HG03060 (cell line): ENCODE results near the gene CFAP43.
"Not testable (repeated sequence)": the region's sequence is repeated elsewhere in the genome, so short reads cannot be mapped to it uniquely, and the experiment has no call there.

Experiments
- ATAC-seq: cut with Tn5 transposase; IDR thresholded peaks from one replicate; pipeline ENCODE4 v1.9.1; 2021; ENCODE audit warnings: low read depth, moderate number of reproducible peaks; ENCODE audit not compliant: unreplicated experiment

The CFAP43 gene

GRCh38 chr10:104234934-104235333 is 2.8 kb upstream of the CFAP43 start:
- no peak for ATAC-seq

- ATAC-seq: no peak
Measured at GRCh38 chr10:104233817-104234216, 1.7 kb upstream of the CFAP43 start.

- ATAC-seq: no peak
Measured at GRCh38 chr10:104232613-104233102, 494 bp upstream of the CFAP43 start.

- ATAC-seq: no peak
Measured at GRCh38 chr10:104230490-104230889, 1.7 kb downstream of the CFAP43 start.

- ATAC-seq: no peak
Measured at GRCh38 chr10:104223304-104223703, 8.9 kb downstream of the CFAP43 start.

GRCh38 chr10:104220522-104220921 is 11.6 kb downstream of the CFAP43 start:
- no peak for ATAC-seq

- ATAC-seq: no peak
Measured at GRCh38 chr10:104218751-104219150, 13.4 kb downstream of the CFAP43 start.

GRCh38 chr10:104216631-104217030 is 15.5 kb downstream of the CFAP43 start:
- no peak for ATAC-seq

GRCh38 chr10:104209575-104210198 is 22.5 kb downstream of the CFAP43 start:
- ATAC-seq: no peak

- ATAC-seq: no peak
Measured at GRCh38 chr10:104208730-104209129, 23.4 kb downstream of the CFAP43 start.

- no peak for ATAC-seq
Measured at GRCh38 chr10:104202231-104202630, 29.9 kb downstream of the CFAP43 start.

GRCh38 chr10:104201636-104202035 is 30.5 kb downstream of the CFAP43 start:
- no peak for ATAC-seq

- no peak for ATAC-seq
Measured at GRCh38 chr10:104199567-104199966, 32.6 kb downstream of the CFAP43 start.

GRCh38 chr10:104197364-104197763 is 34.8 kb downstream of the CFAP43 start:
- no peak for ATAC-seq

GRCh38 chr10:104195706-104196105 is 36.5 kb downstream of the CFAP43 start:
- no peak for ATAC-seq

- no peak for ATAC-seq
Measured at GRCh38 chr10:104193787-104194186, 38.4 kb downstream of the CFAP43 start.

GRCh38 chr10:104190695-104191094 is 41.5 kb downstream of the CFAP43 start:
- ATAC-seq: no peak

GRCh38 chr10:104183682-104184081 is 48.5 kb downstream of the CFAP43 start:
- ATAC-seq: no peak

GRCh38 chr10:104174136-104174535 is 58.0 kb downstream of the CFAP43 start:
- not testable (repeated sequence) for ATAC-seq

- no peak for ATAC-seq
Measured at GRCh38 chr10:104170610-104171254, 61.4 kb downstream of the CFAP43 start.

GRCh38 chr10:104155591-104155990 is 76.6 kb downstream of the CFAP43 start:
- ATAC-seq: no peak

GRCh38 chr10:104151737-104152136 is 80.4 kb downstream of the CFAP43 start:
- no peak for ATAC-seq
